WTC11 (cell line): ENCODE results near the gene NKIRAS2. TPM values are rescaled to one million over a fixed set of nuclear protein-coding genes. Genes with fewer than 3 reads are reported as not detected.

Experiments
- ATAC-seq: fragments of 200-7000 bp; cut with Tn5 transposase; 2 replicates; pipeline ENCODE4 v1.10.0; 2021; ENCODE audit warnings: mild to moderate bottlenecking, moderate library complexity
- CTCF ChIA-PET: fragments of 300-600 bp; sonication (Branson Sonifier 250); formaldehyde crosslinking; loops from one replicate; lab custom pipeline; 2021; ENCODE audit warnings: antibody characterized with exemption; lab: Charles Lee
- POLR2A ChIA-PET: fragments of 350-600 bp; sonication (Branson Sonifier 250); formaldehyde crosslinking; loops from one replicate; lab custom pipeline; 2021; ENCODE audit warnings: antibody characterized with exemption; lab: Charles Lee
- DNase-seq: peaks from one replicate; pipeline ENCODE4 v3.0.0; 2021; ENCODE audit warnings: low spot score
- H3K27ac Mint-ChIP-seq: 2 replicates; pipeline ENCODE4 v1.8.0; 2021; ENCODE audit warnings: mixed read lengths
- H3K27me3 Mint-ChIP-seq: 2 replicates; pipeline ENCODE4 v1.8.0; 2021; ENCODE audit warnings: low read depth, mild to moderate bottlenecking, moderate library complexity, mixed read lengths
- H3K36me3 Mint-ChIP-seq: 2 replicates; pipeline ENCODE4 v1.8.0; 2021; ENCODE audit warnings: mixed read lengths
- H3K4me1 Mint-ChIP-seq: 2 replicates; pipeline ENCODE4 v1.8.0; 2022; ENCODE audit warnings: mixed read lengths
- H3K4me3 Mint-ChIP-seq: 2 replicates; pipeline ENCODE4 v1.8.0; 2021; ENCODE audit warnings: mild to moderate bottlenecking, moderate library complexity, mixed read lengths
- H3K9me3 Mint-ChIP-seq: 2 replicates; pipeline ENCODE4 v1.8.0; 2021; ENCODE audit warnings: mixed read lengths
- AR ChIP-seq: fragments of 250-450 bp; sonication (Bioruptor Pico); IDR thresholded peaks from 2 replicates; pipeline ENCODE4 v1.9.0; 2021; ENCODE audit warnings: mild to moderate bottlenecking
- ATF3 ChIP-seq: sonication (generic); formaldehyde crosslinking; conservative IDR thresholded peaks from 2 replicates; pipeline ENCODE4 v1.8.1; 2022; ENCODE audit warnings: mild to moderate bottlenecking, missing genetic modification reagents
- CDX4 ChIP-seq: fragments of 250-450 bp; sonication (Bioruptor Pico); IDR thresholded peaks from 2 replicates; pipeline ENCODE4 v1.9.0; 2021; ENCODE audit warnings: moderate library complexity, mild to moderate bottlenecking, inconsistent platforms, borderline replicate concordance
- E2F1 ChIP-seq: sonication (generic); formaldehyde crosslinking; IDR thresholded peaks from 2 replicates; pipeline ENCODE4 v1.8.0; 2022; ENCODE audit warnings: mild to moderate bottlenecking, missing genetic modification reagents
- ETV6 ChIP-seq: sonication (generic); formaldehyde crosslinking; IDR thresholded peaks from 2 replicates; pipeline ENCODE4 v1.8.1; 2022; ENCODE audit warnings: mild to moderate bottlenecking, missing genetic modification reagents
- GABPB1 ChIP-seq: sonication (generic); formaldehyde crosslinking; IDR thresholded peaks from 2 replicates; pipeline ENCODE4 v1.8.1; 2023; ENCODE audit warnings: mild to moderate bottlenecking, missing genetic modification reagents
- HMGA2 ChIP-seq: fragments of 250-450 bp; sonication (Bioruptor Pico); IDR thresholded peaks from 2 replicates; pipeline ENCODE4 v1.4.0; 2021; ENCODE audit warnings: mild to moderate bottlenecking, moderate library complexity
- JAZF1 ChIP-seq: fragments of 250-450 bp; sonication (Bioruptor Pico); IDR thresholded peaks from 2 replicates; pipeline ENCODE4 v1.9.0; 2021; ENCODE audit warnings: moderate library complexity, mild to moderate bottlenecking, inconsistent platforms
- JUN ChIP-seq: sonication (generic); formaldehyde crosslinking; IDR thresholded peaks from 2 replicates; pipeline ENCODE4 v1.8.0; 2023; ENCODE audit warnings: mild to moderate bottlenecking, missing genetic modification reagents
- MLX ChIP-seq: sonication (generic); formaldehyde crosslinking; IDR thresholded peaks from 2 replicates; pipeline ENCODE4 v1.8.1; 2023; ENCODE audit warnings: mild to moderate bottlenecking, missing genetic modification reagents, moderate library complexity
- MYBL2 ChIP-seq: sonication (generic); formaldehyde crosslinking; IDR thresholded peaks from 2 replicates; pipeline ENCODE4 v1.8.1; 2023; ENCODE audit warnings: mild to moderate bottlenecking, moderate library complexity, missing genetic modification reagents
- NR1H2 ChIP-seq: sonication (generic); formaldehyde crosslinking; IDR thresholded peaks from 2 replicates; pipeline ENCODE4 v1.9.0; 2021; ENCODE audit warnings: mild to moderate bottlenecking, moderate library complexity, missing genetic modification reagents
- OVOL2 ChIP-seq: fragments of 250-450 bp; sonication (Bioruptor Pico); IDR thresholded peaks from 2 replicates; pipeline ENCODE4 v1.9.0; 2021; ENCODE audit warnings: mild to moderate bottlenecking, borderline replicate concordance
- PRDM15 ChIP-seq: sonication (generic); formaldehyde crosslinking; IDR thresholded peaks from 2 replicates; pipeline ENCODE4 v1.8.0; 2022; ENCODE audit warnings: missing genetic modification reagents
- RORB ChIP-seq: fragments of 250-450 bp; sonication (Bioruptor Pico); IDR thresholded peaks from 2 replicates; pipeline ENCODE4 v1.9.0; 2021; ENCODE audit warnings: mild to moderate bottlenecking
- SOX15 ChIP-seq: fragments of 250-450 bp; sonication (Bioruptor Pico); IDR thresholded peaks from 2 replicates; pipeline ENCODE4 v1.9.0; 2021; ENCODE audit warnings: mild to moderate bottlenecking
- ZBTB21 ChIP-seq: sonication (generic); formaldehyde crosslinking; IDR thresholded peaks from 2 replicates; pipeline ENCODE4 v1.8.1; 2023; ENCODE audit warnings: mild to moderate bottlenecking, missing genetic modification reagents, borderline replicate concordance
- ZNF423 ChIP-seq: fragments of 250-450 bp; sonication (Bioruptor Pico); IDR thresholded peaks from 2 replicates; pipeline ENCODE4 v2.1.2; 2022; ENCODE audit warnings: mild to moderate bottlenecking, moderate library complexity
- ZNF512 ChIP-seq: sonication (generic); formaldehyde crosslinking; IDR thresholded peaks from 2 replicates; pipeline ENCODE4 v1.8.1; 2022; ENCODE audit warnings: missing genetic modification reagents, borderline replicate concordance
- total RNA-seq: library from RNA; stranded (reverse); gene quantifications from 3 replicates; pipeline ENCODE4 v1.2.3, GENCODE V29; 2021

NKIRAS2 gene
- total RNA-seq, 1 experiment from 2014 or later, result 36.1 TPM

- no peak overlapping the region; the same call in 1 of the 2 replicates for H3K27ac Mint-ChIP-seq
- CTCF ChIA-PET, result interaction anchor here (1.1 to 2.3 kb wide), 3 partner anchors 12 to 41 kb away, joined by 4 to 13 read pairs (median 6); no protein-coding TSS in a partner anchor
Measured at GRCh38 chr17:42060231-42060630, 40.3 kb downstream of the NKIRAS2 start.

GRCh38 chr17:42061646-42062487, 42.0 kb downstream of the NKIRAS2 start:
- Mint-ChIP-seq H3K27me3 (no peaks in the 10 kb centered on the region; the same call in 1 of the 2 replicates), H3K9me3 (no peaks in the 10 kb centered on the region), H3K4me3 (no peak overlapping the region), H3K27ac (0 out of 2 replicates have a peak overlapping the region, but pooled peaks have one; percentile 49), H3K36me3 (no peaks in the 10 kb centered on the region), H3K4me1 (peaks cover 22% of the 10 kb centered on the region)
- POLR2A ChIA-PET, result no interaction called here
- ATAC-seq (peak; percentile 47), DNase-seq (no peak)
- CTCF ChIA-PET, result interaction anchor here (0.8 to 1.8 kb wide), 4 partner anchors 10 to 42 kb away, joined by 3 to 7 read pairs (median 4); partner anchors contain the start of gene NKIRAS2
- peak; percentile 96 for TF ChIP-seq PRDM15
- TF ChIP-seq ZNF423 (CRISPR knock-in tag), result no peak
- TF ChIP-seq, all 79 proteins: peak for 1

More at GRCh38 chr17:42060231-42060630, 40.3 kb downstream of the NKIRAS2 start:
- TF ChIP-seq JAZF1 (CRISPR knock-in tag) (no peak), JUN (CRISPR knock-in tag) (no peak)
- POLR2A ChIA-PET, result no interaction called here
- Mint-ChIP-seq H3K27me3 (no peaks in the 10 kb centered on the region; the same call in 1 of the 2 replicates), H3K36me3 (no peaks in the 10 kb centered on the region), H3K4me1 (peaks cover 25% of the 10 kb centered on the region), H3K4me3 (no peak overlapping the region), H3K9me3 (no peaks in the 10 kb centered on the region)
- ATAC-seq, result no peak
- DNase-seq, result no peak

GRCh38 chr17:42062681-42063080, 42.8 kb downstream of the NKIRAS2 start:
- ChIA-PET POLR2A (no interaction called here), CTCF (interaction anchor here (0.9 to 1.8 kb wide), 4 partner anchors 10 to 43 kb away, joined by 3 to 7 read pairs (median 4); partner anchors contain the start of gene NKIRAS2)
- H3K9me3 Mint-ChIP-seq, result no peaks in the 10 kb centered on the region
- H3K36me3 Mint-ChIP-seq, result no peaks in the 10 kb centered on the region
- no peaks in the 10 kb centered on the region; the same call in 1 of the 2 replicates for H3K27me3 Mint-ChIP-seq
- H3K4me1 Mint-ChIP-seq, result peaks cover 22% of the 10 kb centered on the region
- DNase-seq (no peak), ATAC-seq (no peak)
- no peak overlapping the region for H3K27ac Mint-ChIP-seq
- H3K4me3 Mint-ChIP-seq, result no peak overlapping the region
- TF ChIP-seq NR1H2 (no peak), MLX (no peak), AR (CRISPR knock-in tag) (no peak), RORB (CRISPR knock-in tag) (no peak), GABPB1 (no peak), ETV6 (CRISPR knock-in tag) (no peak), OVOL2 (CRISPR knock-in tag) (no peak), SOX15 (CRISPR knock-in tag) (no peak), ZNF512 (no peak), JAZF1 (CRISPR knock-in tag) (no peak), ATF3 (CRISPR knock-in tag) (no peak), HMGA2 (CRISPR knock-in tag) (no peak), MYBL2 (no peak), ZBTB21 (CRISPR knock-in tag) (no peak), CDX4 (CRISPR knock-in tag) (no peak), E2F1 (CRISPR knock-in tag) (no peak)
